Measurements from ENCODE around the gene GSTT2.

Gene GSTT2

DNA sequence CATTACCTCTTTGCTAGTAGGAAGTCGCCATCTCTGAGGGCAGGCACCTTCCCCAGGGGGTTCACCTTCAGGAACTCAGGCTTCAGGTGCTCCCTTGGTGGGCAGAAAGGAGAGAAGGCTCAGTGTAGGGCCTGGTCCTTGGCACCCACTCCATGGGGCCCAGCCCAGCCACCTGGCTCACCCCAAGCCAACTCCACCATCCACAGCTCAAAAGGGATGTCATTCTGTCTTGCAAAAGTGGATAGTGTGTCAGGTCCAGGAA is 28.0 kb downstream of the GSTT2 start:
- Histone ChIP-seq H3K79me1 (ENCODE audit: low read depth, low read length) (peaks cover 6% of the 10 kb centered on the region), H3K27me3 (ENCODE audit: control insufficient read depth in 3 of 3, insufficient read depth in 3 of 3, low read depth in 1 of 3, low read length in 3 of 3) (peaks cover 0 to 32% (median 0%) of the 10 kb centered on the region in 3 experiments), H3K36me3 (replicated peaks in 1 of 2; ENCODE audit: control insufficient read depth in 2 of 2, insufficient read depth in 2 of 2, low read length in 2 of 2) (no peaks in the 10 kb centered on the region), H3K23ac (ENCODE audit: low read depth, low read length, poor library complexity) (no peak overlapping the region), H3K9me3 (replicated peaks in 1 of 2; ENCODE audit: control insufficient read depth in 2 of 2, insufficient read depth in 1 of 2, low read depth in 1 of 2, low read length in 2 of 2) (peaks cover 0 to 8% of the 10 kb centered on the region in 2 donors), H3K27ac (replicated peaks; ENCODE audit: low read length) (no peak overlapping the region), H3K4me1 (ENCODE audit: control insufficient read depth in 2 of 2, insufficient read depth in 1 of 2, low read depth in 1 of 2, low read length in 2 of 2) (peaks cover 3 to 11% of the 10 kb centered on the region in 2 donors), H3K14ac (ENCODE audit: low read length) (no peak overlapping the region), H2AK5ac (ENCODE audit: low read depth, low read length) (no peak overlapping the region), H2BK15ac (ENCODE audit: low read length) (no peak overlapping the region), H2BK5ac (ENCODE audit: low read length) (peak overlapping the region; percentile 4), H3K18ac (ENCODE audit: low read length) (peak overlapping the region; percentile 0), H3K4ac (ENCODE audit: low read length) (no peak overlapping the region), H4K8ac (ENCODE audit: low read depth, low read length) (no peak overlapping the region), H3K4me3 (ENCODE audit: low read length in 2 of 2) (no peak overlapping the region), H2BK12ac (ENCODE audit: low read length) (no peak overlapping the region), H4K91ac (ENCODE audit: low read depth, low read length, poor library complexity) (peak overlapping the region; percentile 31), H2AFZ (ENCODE audit: low read length) (no peak overlapping the region), H3K4me2 (ENCODE audit: insufficient read depth, low read length, poor library complexity, severe bottlenecking) (no peak overlapping the region), H3K9ac (ENCODE audit: low read depth, low read length, poor library complexity) (no peak overlapping the region), H2BK120ac (ENCODE audit: low read depth, low read length) (no peak overlapping the region)
- DNase-seq (ENCODE audit: low spot score): no peak
- WGBS, 2 donors (ENCODE audit: extremely low coverage in 2 of 2, insufficient read length in 2 of 2, insufficient replicate concordance in 1 of 2): no CpG with 5 or more reads among the region's 1 CpG

DNA sequence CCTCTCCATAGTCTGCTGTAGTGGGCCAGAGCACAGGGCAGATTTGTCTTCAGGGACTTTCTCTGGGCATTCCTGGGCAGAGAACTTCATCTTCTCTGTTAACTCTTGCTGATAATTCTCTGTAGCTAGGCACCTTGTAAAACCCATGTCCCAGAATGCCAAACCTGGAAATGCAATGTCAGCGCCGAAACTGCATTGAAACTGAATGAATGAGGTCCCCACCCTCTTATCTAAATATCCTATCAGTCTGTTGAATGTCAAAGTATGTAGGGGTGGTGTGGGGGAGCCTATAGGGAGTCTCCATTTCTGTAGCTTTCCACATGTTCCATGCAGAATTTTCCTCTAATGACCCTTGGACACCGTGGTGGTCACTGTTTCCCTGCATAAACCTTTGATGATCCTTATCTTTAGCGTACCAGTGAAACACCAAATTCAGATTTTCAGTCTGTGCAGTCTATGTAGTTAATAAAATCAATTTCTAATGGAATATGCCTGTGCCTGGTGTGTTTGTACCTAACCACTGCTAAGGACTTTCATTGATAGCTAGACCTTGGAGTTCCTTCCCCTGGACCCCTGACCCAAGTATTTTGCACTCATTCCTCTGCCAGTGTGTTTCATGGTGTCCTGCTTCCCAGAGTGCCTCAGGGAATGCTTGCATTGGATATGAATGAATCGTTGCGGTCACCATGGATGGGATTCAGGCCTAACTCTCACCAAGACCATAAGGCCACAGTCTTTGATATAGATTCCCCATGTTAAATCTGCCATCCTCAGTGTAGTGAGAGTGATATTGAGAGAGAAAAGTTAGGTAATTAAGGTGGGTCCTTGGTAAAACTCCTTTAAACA is 28.7 kb downstream of the GSTT2 start:
- Histone ChIP-seq H3K27ac (replicated peaks; ENCODE audit: low read length) (no peak overlapping the region), H3K27me3 (ENCODE audit: control insufficient read depth in 3 of 3, insufficient read depth in 3 of 3, low read depth in 1 of 3, low read length in 3 of 3) (peaks cover 0 to 29% (median 0%) of the 10 kb centered on the region in 3 experiments), H3K79me1 (ENCODE audit: low read depth, low read length) (peaks cover 6% of the 10 kb centered on the region), H2BK120ac (ENCODE audit: low read depth, low read length) (no peak overlapping the region), H2AK5ac (ENCODE audit: low read depth, low read length) (no peak overlapping the region), H2BK15ac (ENCODE audit: low read length) (no peak overlapping the region), H3K4me1 (ENCODE audit: control insufficient read depth in 2 of 2, insufficient read depth in 1 of 2, low read depth in 1 of 2, low read length in 2 of 2) (peaks cover 3 to 11% of the 10 kb centered on the region in 2 donors), H2BK5ac (ENCODE audit: low read length) (peak overlapping the region; percentile 4), H4K8ac (ENCODE audit: low read depth, low read length) (no peak overlapping the region), H3K23ac (ENCODE audit: low read depth, low read length, poor library complexity) (no peak overlapping the region), H2BK12ac (ENCODE audit: low read length) (no peak overlapping the region), H3K9ac (ENCODE audit: low read depth, low read length, poor library complexity) (no peak overlapping the region), H3K4me3 (ENCODE audit: low read length in 2 of 2) (no peak overlapping the region), H3K18ac (ENCODE audit: low read length) (no peak overlapping the region), H2AFZ (ENCODE audit: low read length) (peak overlapping the region; percentile 27), H3K4ac (ENCODE audit: low read length) (no peak overlapping the region), H3K36me3 (replicated peaks in 1 of 2; ENCODE audit: control insufficient read depth in 2 of 2, insufficient read depth in 2 of 2, low read length in 2 of 2) (no peaks in the 10 kb centered on the region), H3K9me3 (replicated peaks in 1 of 2; ENCODE audit: control insufficient read depth in 2 of 2, insufficient read depth in 1 of 2, low read depth in 1 of 2, low read length in 2 of 2) (peaks cover 0 to 8% of the 10 kb centered on the region in 2 donors), H4K91ac (ENCODE audit: low read depth, low read length, poor library complexity) (peak overlapping the region; percentile 31), H3K14ac (ENCODE audit: low read length) (no peak overlapping the region), H3K4me2 (ENCODE audit: insufficient read depth, low read length, poor library complexity, severe bottlenecking) (no peak overlapping the region)
- no peak for DNase-seq (ENCODE audit: low spot score)
- no CpG with 5 or more reads among the region's 6 CpGs for WGBS, 2 donors (ENCODE audit: extremely low coverage in 2 of 2, insufficient read length in 2 of 2, insufficient replicate concordance in 1 of 2)

DNA sequence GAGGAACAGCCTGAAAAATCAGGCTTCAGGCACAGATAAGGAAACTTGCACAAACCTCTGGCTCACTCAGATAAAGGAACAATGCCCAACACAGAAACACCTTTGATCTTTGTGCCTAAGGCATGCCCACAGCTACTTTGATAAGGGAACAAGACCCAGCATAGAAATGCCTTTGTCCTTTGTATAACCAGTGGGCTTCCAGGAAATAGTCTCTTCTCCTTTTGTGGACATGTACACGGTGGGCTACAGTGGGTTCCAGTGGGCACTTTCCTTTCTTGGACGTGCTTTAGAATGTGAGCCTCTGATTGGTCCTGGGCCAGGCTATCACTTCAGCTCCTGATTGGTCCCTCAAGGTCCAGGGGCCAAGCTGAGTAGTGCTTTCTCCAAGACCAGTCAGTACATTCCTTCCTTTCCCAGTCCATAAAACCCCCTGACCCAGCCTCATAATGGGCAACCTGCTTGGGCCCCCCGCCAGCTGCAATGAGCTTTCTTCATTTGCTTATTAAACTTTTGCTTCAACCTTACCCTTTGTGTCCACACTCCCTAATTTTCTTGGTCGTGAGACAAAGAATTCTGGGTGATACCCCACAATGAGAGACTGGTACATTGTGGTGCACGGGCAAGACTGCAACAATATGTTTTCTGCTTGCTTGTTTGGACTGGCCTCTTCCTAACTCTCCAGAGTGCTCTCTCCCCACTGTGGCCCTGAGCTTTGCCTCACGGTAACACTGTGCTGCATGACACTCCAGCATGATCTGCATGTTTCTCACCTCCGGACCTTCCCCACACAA is 29.5 kb downstream of the GSTT2 start:
- Histone ChIP-seq H3K23ac (ENCODE audit: low read depth, low read length, poor library complexity) (no peak overlapping the region), H3K4ac (ENCODE audit: low read length) (no peak overlapping the region), H3K4me2 (ENCODE audit: insufficient read depth, low read length, poor library complexity, severe bottlenecking) (no peak overlapping the region), H2AK5ac (ENCODE audit: low read depth, low read length) (no peak overlapping the region), H3K27me3 (ENCODE audit: control insufficient read depth in 3 of 3, insufficient read depth in 3 of 3, low read depth in 1 of 3, low read length in 3 of 3) (peaks cover 0 to 21% (median 0%) of the 10 kb centered on the region in 3 experiments), H3K36me3 (replicated peaks in 1 of 2; ENCODE audit: control insufficient read depth in 2 of 2, insufficient read depth in 2 of 2, low read length in 2 of 2) (no peaks in the 10 kb centered on the region), H3K9me3 (replicated peaks in 1 of 2; ENCODE audit: control insufficient read depth in 2 of 2, insufficient read depth in 1 of 2, low read depth in 1 of 2, low read length in 2 of 2) (peaks cover 0 to 8% of the 10 kb centered on the region in 2 donors), H3K14ac (ENCODE audit: low read length) (no peak overlapping the region), H2BK120ac (ENCODE audit: low read depth, low read length) (no peak overlapping the region), H3K9ac (ENCODE audit: low read depth, low read length, poor library complexity) (no peak overlapping the region), H2AFZ (ENCODE audit: low read length) (peak overlapping the region; percentile 27), H2BK5ac (ENCODE audit: low read length) (no peak overlapping the region), H3K4me3 (ENCODE audit: low read length in 2 of 2) (no peak overlapping the region), H4K91ac (ENCODE audit: low read depth, low read length, poor library complexity) (no peak overlapping the region), H3K79me1 (ENCODE audit: low read depth, low read length) (peaks cover 6% of the 10 kb centered on the region), H3K18ac (ENCODE audit: low read length) (no peak overlapping the region), H2BK15ac (ENCODE audit: low read length) (no peak overlapping the region), H3K4me1 (ENCODE audit: control insufficient read depth in 2 of 2, insufficient read depth in 1 of 2, low read depth in 1 of 2, low read length in 2 of 2) (peaks cover 3 to 9% of the 10 kb centered on the region in 2 donors), H3K27ac (replicated peaks; ENCODE audit: low read length) (no peak overlapping the region), H4K8ac (ENCODE audit: low read depth, low read length) (no peak overlapping the region), H2BK12ac (ENCODE audit: low read length) (no peak overlapping the region)
- no CpG with 5 or more reads among the region's 7 CpGs for WGBS, 2 donors (ENCODE audit: extremely low coverage in 2 of 2, insufficient read length in 2 of 2, insufficient replicate concordance in 1 of 2)
- DNase-seq (ENCODE audit: low spot score): no peak

DNA sequence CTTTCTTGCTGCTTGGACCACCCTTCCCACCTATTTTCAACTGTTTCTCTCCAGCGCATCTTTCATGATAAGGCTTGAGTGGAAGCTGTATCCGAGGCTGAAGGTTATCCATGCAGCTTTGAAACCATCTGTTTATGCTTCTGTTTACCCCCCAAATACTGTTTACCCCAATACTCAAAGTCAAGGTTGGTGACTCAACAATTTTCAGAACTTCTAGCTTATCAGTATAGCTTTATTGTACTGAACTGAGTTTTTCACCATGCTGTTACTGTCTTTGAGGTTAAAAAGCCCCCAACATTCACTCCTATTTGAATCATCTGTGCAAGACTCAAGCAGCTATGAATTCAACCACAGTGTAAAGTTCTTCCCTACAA is 30.1 kb downstream of the GSTT2 start:
- Histone ChIP-seq H2AK5ac (ENCODE audit: low read depth, low read length) (no peak overlapping the region), H2BK5ac (ENCODE audit: low read length) (no peak overlapping the region), H4K91ac (ENCODE audit: low read depth, low read length, poor library complexity) (no peak overlapping the region), H2BK12ac (ENCODE audit: low read length) (no peak overlapping the region), H3K9ac (ENCODE audit: low read depth, low read length, poor library complexity) (no peak overlapping the region), H2BK120ac (ENCODE audit: low read depth, low read length) (no peak overlapping the region), H3K4me2 (ENCODE audit: insufficient read depth, low read length, poor library complexity, severe bottlenecking) (no peak overlapping the region), H3K27me3 (ENCODE audit: control insufficient read depth in 3 of 3, insufficient read depth in 3 of 3, low read depth in 1 of 3, low read length in 3 of 3) (peaks cover 0 to 17% (median 0%) of the 10 kb centered on the region in 3 experiments), H3K18ac (ENCODE audit: low read length) (no peak overlapping the region), H4K8ac (ENCODE audit: low read depth, low read length) (no peak overlapping the region), H3K4me3 (ENCODE audit: low read length in 2 of 2) (no peak overlapping the region), H3K9me3 (replicated peaks in 1 of 2; ENCODE audit: control insufficient read depth in 2 of 2, insufficient read depth in 1 of 2, low read depth in 1 of 2, low read length in 2 of 2) (peaks cover 0 to 8% of the 10 kb centered on the region in 2 donors), H3K27ac (replicated peaks; ENCODE audit: low read length) (no peak overlapping the region), H2AFZ (ENCODE audit: low read length) (no peak overlapping the region), H3K4me1 (ENCODE audit: control insufficient read depth in 2 of 2, insufficient read depth in 1 of 2, low read depth in 1 of 2, low read length in 2 of 2) (peaks cover 3 to 9% of the 10 kb centered on the region in 2 donors), H2BK15ac (ENCODE audit: low read length) (no peak overlapping the region), H3K36me3 (replicated peaks in 1 of 2; ENCODE audit: control insufficient read depth in 2 of 2, insufficient read depth in 2 of 2, low read length in 2 of 2) (peaks cover 0 to 4% of the 10 kb centered on the region in 2 donors), H3K14ac (ENCODE audit: low read length) (no peak overlapping the region), H3K4ac (ENCODE audit: low read length) (no peak overlapping the region), H3K23ac (ENCODE audit: low read depth, low read length, poor library complexity) (no peak overlapping the region), H3K79me1 (ENCODE audit: low read depth, low read length) (peaks cover 6% of the 10 kb centered on the region)
- no CpG with 5 or more reads among the region's 2 CpGs for WGBS, 2 donors (ENCODE audit: extremely low coverage in 2 of 2, insufficient read length in 2 of 2, insufficient replicate concordance in 1 of 2)
- no peak for DNase-seq (ENCODE audit: low spot score)
